Left forelimb (tissue), 1 donor: ENCODE results near the gene COX10.

Source experiments
- DNase-seq: peaks from one replicate; pipeline ENCODE4 v3.0.0-alpha.2; 2018; ENCODE audit warnings: low spot score

Gene COX10

DNA sequence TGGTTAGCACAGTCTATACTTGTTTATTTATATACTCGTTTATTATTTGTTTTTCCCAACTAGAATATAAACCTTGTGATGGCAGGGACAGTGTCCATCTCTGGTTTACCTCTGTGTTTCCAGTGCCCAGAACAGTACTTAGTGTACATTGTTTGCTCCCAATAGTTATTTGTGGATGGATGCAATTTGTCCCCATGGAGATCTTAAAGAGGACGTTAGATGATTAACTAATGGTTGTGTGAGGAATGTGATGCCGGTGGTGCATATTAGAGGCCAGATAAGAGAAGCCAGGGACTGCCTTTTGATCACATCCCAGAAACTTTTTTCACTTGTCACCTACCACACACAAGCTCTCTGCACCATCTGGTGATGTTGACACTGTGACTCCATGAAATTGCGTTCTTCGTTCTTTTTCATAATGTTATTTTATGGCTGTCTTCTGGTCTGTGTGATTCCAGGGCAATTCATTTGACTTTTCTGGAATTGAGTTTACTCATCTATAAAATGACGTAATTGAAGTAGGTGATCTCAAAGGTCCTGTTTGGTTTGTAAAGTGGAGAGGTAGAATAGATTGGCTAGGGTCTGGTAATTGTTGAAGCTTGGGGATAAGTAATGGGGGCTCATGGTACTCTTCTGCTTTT lies 1.2 kb downstream of the COX10 start:
- no peak for DNase-seq

DNA sequence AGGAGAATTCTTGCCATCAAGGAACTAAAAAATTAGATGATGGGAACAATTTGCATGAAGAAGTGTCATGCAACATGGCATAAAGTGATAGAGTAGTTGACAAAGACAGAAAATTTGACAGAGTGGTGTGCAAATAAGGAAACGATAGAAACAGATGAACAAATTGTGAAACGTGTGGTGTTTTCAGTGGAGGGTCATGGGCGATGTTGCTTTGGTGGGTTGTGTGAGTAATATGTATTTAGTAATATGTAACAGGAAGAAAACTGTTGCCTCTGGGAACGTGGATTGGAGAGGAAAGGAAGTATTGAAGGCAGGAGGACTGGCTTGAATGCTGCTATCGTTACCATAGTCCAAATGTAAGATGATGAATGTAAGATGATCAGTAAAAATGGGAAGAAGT lies 3.6 kb downstream of the COX10 start:
- DNase-seq = no peak

GRCh38 chr17:14078027-14078426 lies 8.7 kb downstream of the COX10 start:
- DNase-seq = no peak

DNA sequence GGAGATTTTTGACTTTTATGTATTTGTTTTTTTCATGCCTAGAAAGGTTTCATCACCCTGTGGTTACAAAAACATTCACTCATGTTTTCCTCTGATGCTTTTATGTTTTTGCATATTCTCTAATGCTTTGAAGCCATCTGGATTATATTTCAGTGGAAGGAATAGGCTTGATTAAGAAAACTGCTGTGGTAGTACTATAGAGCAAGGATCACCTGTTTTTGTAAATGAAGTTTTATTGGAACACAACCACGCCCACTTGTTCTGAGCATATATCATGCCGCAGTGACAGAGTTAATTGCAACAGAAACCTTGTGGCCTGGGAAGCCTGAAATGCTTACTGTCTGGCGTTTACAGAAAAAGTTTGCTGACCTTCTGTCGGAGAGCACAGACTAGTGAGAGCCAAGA lies 11.5 kb downstream of the COX10 start:
- DNase-seq = no peak

- no peak for DNase-seq
Observed at GRCh38 chr17:14082848-14083247, 13.5 kb downstream of the COX10 start.

- DNase-seq = no peak
Observed at GRCh38 chr17:14084955-14085354, 15.7 kb downstream of the COX10 start.

DNA sequence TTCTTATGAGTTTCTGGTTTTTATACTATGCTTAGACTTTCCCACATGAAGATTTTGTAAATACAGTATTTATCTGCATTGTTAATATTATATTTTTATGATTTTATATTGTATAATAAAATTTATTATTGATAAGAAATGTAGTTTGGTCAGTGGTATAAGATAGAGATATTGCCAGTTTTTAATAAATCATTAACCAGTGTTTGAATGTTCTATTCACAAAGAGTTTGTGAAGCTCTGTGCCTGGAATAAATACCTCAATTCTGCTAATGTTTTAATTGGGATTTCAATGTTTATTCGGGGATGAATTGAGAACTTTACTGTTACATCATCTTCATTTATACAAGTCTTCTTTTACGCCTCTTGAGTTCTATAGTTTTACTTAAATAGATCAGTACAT lies 16.9 kb downstream of the COX10 start:
- no peak for DNase-seq

DNA sequence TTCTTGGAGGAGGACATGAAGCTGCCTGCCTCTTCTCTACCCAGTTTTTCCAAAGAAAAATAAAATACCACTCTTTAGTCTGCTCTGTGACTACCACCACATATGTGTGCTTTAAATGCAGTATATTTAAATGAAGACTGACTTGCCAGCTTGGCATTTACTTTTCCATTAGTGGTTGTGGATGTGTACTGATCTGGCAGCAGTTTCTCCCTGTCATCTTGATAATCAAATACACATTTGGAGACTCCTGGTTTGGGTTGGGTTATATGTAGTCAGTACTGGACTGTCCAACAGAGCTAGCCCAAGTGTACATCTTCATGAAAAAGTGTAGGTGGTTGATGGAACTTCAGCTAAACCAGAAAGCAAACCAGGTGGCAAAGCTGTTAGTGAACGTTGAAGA lies 19.9 kb downstream of the COX10 start:
- no peak for DNase-seq

GRCh38 chr17:14091367-14091766 lies 22.1 kb downstream of the COX10 start:
- DNase-seq = no peak

DNA sequence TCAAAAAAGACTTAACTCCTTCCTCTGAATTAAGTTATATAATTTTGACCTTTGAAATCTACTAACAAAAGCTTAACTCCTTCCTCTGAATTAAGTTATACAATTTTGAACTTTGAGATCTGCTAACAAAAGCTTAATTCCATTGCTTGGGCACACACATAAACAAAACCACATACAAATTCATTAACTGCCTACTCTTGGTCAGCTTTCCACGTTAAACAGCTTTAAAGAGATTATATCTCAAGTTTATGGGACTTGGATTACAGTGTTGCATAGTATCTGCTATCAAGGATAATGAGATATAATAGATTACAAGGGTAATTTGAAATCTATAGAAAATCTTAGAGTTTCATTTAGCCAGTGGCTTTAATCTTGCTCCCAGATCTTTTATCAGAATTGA lies 23.5 kb downstream of the COX10 start:
- DNase-seq = no peak

GRCh38 chr17:14094676-14095601 lies 25.6 kb downstream of the COX10 start:
- no peak for DNase-seq

GRCh38 chr17:14095631-14096030 lies 26.3 kb downstream of the COX10 start:
- no peak for DNase-seq

- no peak for DNase-seq
Observed at GRCh38 chr17:14098246-14098645, 28.9 kb downstream of the COX10 start.

DNA sequence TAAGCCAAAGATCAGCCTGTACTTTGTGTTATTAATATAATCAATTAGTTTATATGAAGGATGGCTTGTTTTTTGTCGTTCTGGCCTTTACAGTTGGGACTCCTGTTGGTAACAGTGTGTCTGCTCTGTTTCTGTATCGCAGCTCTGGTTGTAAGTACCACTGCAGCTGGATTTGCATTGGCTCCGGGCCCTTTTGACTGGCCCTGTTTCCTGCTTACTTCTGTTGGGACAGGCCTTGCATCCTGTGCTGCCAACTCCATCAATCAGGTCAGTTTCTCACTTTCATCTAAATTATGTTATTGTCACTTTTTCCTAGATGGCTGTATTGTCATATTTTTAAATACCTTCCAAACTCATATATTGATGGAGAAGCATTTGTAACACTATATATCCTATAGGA lies 32.7 kb downstream of the COX10 start:
- DNase-seq = no peak

DNA sequence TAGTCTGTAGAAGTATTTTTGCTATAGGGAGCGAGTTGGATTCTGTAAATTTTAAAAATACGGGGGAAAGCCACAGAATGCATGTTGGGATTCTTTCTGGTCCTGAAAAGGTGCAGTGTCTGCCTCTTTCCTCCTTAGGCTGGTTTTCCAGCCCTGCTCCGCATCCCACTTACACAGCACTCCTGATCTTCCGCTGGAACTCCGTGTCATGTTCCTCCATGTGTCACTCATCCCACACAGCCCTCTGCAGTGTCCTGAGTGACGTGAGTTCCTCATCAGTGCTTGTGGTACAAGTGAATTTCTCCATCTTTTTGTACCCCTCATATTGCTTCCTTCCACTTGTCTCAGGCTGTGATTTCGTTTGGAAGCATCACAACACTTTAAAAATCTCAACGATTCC lies 34.5 kb downstream of the COX10 start:
- DNase-seq = no peak

GRCh38 chr17:14104734-14105133 lies 35.4 kb downstream of the COX10 start:
- no peak for DNase-seq

- DNase-seq = no peak
Observed at GRCh38 chr17:14107889-14108288, 38.6 kb downstream of the COX10 start.

- DNase-seq = no peak
Observed at GRCh38 chr17:14112407-14112806, 43.1 kb downstream of the COX10 start.

- DNase-seq = no peak
Observed at GRCh38 chr17:14113137-14113536, 43.8 kb downstream of the COX10 start.

DNA sequence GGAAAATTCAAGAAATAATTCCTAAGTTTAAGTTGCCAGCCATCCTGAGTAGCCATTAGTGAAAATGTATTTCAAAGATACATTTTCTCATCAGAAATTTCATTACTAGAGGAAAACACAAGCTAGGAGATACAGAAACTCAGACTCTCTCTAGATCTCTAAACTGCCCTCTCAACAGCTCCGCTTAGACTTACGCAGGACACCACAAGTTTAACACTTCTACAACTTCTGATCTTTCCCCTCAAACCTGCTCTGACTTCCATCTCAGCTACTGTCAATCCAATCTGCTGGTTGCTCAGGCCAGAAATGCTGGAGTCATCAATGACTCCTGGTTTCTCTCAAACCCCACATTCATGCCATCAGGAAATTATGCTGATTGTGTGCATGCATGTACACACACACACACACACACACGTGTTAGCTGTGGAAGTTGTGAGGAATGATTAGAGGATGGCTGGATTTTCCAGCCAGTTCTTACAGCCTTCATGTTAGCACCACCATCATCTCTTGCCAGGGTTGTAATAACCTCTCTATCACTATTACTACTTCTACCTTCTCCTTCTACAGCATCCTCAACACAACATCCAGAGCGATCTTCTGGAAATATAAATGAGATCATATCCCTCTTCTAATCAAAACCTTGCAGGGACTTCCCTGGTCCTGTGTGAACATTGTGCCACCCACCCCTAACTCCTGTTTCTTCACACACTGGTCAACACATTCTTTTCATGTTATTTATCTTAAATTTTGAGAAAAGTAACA lies 47.1 kb downstream of the COX10 start:
- DNase-seq = no peak

DNA sequence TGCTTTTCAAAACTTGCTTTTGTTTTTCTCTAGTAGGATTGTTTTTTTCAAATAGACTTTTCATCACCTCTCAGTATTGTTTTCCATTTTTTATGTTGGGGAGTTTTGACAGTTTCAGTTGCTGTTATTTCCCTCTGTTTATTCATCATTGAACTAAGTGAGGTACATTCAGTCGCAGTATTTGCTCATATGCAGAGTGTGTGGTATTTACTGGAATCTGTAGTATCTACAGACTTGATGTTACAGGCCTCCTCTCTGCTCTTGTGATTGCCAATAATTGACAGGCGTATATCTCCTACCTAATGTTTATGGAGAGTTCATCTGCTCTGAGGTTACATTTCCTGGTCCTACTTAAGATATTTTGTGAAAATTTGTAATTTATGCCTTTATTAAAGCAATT lies 49.6 kb downstream of the COX10 start:
- DNase-seq = no peak

GRCh38 chr17:14119546-14119945 lies 50.2 kb downstream of the COX10 start:
- DNase-seq = no peak

GRCh38 chr17:14121952-14122351 lies 52.6 kb downstream of the COX10 start:
- DNase-seq = no peak
